Activated CD4-positive, CD25-positive, alpha-beta regulatory T cell treated with anti-CD3 and anti-CD28 coated beads, Interleukin-2, amount 50 U/mL, for 72 hours (primary cell): ENCODE results near the gene RNF157.
"Not testable (repeated sequence)": the region's sequence is repeated elsewhere in the genome, so short reads cannot be mapped to it uniquely, and the experiment has no call there.

Experiments
- DNase-seq: peaks from one replicate; pipeline ENCODE4 v3.0.0; 2021

RNF157 gene

GRCh38 chr17:76270127-76270592, 29.9 kb upstream of the RNF157 start:
- DNase-seq = no peak

DNA sequence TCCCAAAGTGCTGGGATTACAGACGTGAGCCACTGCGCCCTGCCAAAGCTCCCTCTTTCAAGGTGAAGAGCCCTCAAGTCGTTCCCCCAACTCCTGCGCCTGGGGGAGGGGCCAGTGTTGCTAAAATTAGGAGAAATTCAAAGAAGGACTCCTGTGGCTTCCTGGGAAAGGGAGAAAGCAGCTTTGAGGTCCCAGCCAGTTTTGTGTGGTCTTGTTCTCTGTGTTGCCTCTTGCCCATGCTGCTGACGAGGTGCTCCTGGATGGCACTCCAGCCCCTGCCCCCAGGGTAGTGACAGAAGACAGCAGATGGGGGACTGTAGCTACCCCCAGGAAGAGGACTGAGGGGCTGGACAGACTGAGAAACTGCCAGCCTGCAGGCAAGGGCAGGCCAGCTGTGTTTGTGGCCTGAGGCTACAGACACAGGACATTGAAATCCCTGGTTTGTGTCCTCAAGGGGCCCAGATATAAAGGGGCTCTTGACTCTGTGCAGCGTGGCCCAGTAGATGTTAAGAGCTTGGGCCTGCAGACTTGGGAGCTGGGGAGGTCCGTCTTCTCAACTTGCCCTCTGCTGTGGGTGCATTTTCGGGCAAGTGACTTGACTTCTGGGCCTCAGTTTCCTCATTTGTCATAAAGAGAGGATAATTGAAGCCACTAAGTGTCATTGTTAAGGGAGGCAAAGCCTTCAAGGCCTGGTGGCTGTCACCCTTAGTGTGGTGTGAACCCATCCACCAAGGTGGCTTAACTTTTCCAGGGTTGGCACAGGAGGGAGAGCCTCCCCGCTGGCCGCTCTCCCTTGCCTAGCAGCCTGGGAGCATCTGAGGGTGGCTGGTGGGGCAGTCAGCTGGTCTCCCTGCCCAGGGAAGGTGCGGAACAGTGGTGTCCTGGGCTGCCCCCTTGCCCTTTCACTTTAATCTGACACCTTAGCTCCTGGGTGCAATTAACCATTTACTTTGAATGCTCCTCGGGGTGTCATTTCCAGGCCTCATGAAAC, 29.0 kb upstream of the RNF157 start:
- DNase-seq = no peak

- DNase-seq = no peak
Observed at GRCh38 chr17:76268015-76268749, 27.9 kb upstream of the RNF157 start.

GRCh38 chr17:76267581-76268001, 27.3 kb upstream of the RNF157 start:
- not testable (repeated sequence) for DNase-seq

GRCh38 chr17:76267051-76267576, 26.8 kb upstream of the RNF157 start:
- no peak for DNase-seq

GRCh38 chr17:76266244-76266938, 26.1 kb upstream of the RNF157 start:
- no peak for DNase-seq

DNA sequence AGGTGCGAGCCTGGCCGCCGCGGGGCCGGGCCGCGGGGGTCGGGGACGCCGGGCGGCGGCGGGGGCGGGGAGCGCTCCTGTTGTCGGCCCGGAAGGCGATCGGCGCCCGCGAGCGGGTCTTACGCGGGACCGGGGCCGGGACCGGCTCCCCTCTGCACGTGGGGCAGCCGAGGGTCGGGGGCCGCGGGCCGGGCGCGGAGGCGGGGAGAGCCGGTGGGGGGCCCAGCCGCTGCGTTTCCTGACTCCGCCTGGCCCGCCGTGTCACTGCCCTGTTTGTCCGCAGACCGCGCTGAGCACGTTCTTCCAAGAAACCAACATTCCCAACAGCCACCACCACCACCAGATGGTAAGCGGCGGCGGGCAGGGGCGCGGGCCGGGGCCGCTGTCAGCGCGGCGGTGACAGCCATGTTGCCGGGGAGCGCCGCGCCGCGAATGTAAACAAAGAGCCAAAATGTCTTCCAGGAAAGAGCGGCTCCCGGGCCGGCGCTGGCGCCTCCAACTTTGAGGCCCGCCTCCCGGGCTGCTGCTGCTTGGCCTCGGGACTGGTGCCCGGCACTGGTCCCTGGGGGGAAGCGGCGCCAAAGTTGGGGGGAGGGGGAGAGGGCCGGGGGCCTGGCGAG, 25.4 kb upstream of the RNF157 start:
- DNase-seq = peak; percentile 69

DNA sequence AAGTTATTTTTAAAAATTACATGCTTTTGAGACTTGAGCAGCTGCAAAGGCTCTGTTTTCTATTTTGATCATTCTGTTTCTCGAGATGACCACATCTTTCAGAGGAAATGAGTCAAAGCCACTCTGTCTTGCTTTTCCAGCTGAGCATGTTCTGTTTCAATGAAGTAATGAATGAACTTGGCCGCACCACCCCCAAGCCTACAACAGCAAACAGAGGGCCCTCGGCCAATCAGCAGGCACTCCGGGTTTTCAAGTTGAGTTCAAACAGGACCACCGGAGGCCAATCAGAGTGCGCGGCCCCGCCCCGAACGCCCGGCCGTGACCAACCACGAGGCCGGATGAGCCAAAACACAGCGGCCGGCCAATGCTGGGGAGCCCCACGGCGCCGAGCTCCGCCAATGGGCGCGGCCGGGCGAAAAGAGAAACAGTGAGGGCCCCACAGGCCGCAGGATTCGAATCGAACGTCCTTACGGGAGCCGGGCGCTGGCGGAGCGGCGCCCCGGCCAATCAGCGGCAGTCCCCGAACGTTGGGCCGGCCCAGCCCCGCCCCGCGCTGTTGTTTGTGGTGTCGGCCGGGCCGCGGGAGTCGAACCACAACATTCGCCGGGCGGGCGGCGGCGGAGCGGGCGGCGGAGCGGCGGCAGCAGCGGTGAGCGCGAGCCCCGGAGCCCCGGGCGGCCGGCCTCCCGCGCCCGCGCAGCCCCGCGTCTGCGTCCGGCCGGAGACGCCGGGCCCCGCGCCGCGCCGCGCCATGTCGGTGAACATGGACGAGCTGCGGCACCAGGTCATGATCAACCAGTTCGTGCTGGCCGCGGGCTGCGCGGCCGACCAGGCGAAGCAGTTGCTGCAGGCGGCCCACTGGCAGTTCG, 24.7 kb upstream of the RNF157 start, which contains the start of gene UBALD2:
Gene UBALD2 (plus strand): TSS at position 594 of the 869 bp plus-strand sequence. CDS start 158 bp downstream, at position 752.
- peak; percentile 99 for DNase-seq

GRCh38 chr17:76264425-76264754, 24.1 kb upstream of the RNF157 start:
- DNase-seq = no peak

DNA sequence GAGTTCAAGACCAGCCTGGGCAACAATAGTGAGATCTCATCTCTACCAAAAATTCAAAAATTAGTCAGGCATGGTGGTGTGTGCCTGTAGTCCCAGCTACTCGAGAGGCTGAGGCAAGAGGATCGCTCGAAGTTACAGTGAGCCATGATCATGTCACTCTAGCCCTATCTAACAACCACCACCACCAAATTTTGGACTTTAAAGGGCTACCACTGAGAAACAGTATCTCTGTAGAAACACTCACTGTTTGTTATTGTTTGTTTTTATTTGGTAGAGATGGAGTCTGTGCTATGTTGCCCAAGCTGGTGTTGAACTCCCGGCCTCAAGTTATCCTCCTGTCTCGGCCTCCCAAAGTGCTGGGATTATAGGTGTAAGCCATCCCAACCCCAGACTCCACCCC, 23.6 kb upstream of the RNF157 start:
- no peak for DNase-seq

GRCh38 chr17:76262732-76263344, 22.5 kb upstream of the RNF157 start:
- no peak for DNase-seq

- no peak for DNase-seq
Observed at GRCh38 chr17:76261421-76262215, 21.3 kb upstream of the RNF157 start.

DNA sequence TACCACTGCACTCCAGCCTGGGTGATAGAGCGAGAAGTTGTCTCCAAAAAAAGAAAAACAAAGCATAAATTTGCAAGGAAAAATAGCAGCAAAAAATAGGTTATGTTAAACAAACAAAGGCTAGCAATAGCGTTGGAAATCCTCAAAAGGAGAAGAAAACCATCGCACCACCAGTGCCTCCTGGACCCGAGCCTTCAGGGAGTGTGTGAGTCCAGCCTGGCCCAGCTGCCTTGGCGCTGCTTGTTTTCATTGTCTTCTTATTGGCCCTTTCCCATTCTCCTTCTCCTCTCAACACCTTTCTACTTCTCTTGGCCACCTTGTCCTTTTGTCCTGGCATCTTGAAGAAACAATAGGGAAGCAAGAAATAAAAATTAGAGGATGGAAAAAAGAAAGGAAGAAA, 20.4 kb upstream of the RNF157 start:
- DNase-seq = no peak

DNA sequence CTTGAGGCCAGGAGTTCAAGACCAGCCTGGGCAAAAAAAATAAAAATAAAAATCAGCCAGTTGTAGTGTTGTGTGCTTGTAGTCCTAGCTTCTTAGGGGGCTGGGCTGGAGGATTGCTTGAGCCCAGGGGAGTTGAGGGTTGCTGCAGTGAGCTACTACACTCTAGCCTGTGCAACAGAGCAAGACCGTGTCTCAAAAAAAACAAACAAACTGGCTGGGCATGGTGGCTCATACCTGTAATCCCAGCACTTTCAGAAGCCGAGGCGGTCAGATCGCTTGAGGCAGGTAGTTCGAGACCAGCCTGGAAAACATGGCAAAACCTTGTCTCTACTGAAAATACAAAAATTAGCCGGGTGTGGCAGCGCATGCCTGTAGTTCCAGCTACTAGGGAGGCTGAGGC, 19.9 kb upstream of the RNF157 start:
- no peak for DNase-seq

DNA sequence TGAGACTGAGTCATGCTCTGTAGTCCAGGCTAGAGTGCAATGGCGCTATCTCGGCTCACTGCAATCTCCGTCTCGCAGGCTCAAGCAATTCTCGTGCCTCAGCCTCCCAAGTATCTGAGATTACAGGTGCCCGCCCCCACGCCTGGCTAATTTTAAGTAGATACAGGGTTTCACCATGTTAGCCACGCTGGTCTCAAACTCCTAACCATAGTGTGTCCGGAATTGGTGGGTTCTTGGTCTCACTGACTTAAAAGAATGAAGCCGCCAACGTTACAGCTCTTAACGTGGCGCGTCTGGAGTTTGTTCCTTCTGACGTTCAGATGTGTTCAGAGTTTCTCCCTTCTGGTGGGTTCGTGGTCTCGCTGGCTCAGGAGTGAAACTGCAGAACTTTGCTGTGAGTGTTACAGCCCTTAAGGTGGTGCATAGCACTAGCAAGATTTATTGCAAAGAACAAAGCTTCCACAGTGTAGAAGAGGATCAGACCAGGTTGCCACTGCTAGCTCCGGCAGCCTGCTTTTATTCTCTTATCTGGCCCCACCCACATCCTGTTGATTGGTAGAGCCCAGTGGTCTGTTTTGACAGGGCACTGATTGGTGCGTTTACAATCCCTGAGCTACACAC, 16.2 kb upstream of the RNF157 start:
- not testable (repeated sequence) for DNase-seq

- no peak for DNase-seq
Observed at GRCh38 chr17:76255801-76256429, 15.6 kb upstream of the RNF157 start.

GRCh38 chr17:76254275-76254674, 14.0 kb upstream of the RNF157 start:
- no peak for DNase-seq

DNA sequence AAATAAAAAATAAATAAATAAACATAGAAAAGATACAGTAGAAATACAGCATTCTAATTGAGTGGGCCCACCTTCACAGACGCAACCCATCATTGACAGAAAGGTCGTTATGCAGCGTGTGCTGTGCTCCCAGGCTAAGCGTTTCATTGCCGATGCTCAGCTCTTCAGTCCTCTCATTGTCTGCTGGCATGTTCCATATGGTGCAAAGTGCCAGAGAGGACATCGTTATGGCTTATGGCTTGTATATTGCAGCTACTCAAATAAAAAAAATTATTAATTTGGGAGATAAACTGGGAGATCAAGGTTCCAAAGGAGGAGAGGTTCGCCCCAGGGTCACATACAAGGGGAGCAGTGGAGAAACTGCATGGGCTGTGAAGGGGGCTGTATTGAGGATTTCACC, 13.5 kb upstream of the RNF157 start:
- no peak for DNase-seq
